Left lung (tissue), 10 donors: ENCODE measurements around the gene MAP1LC3B2. TPM values are rescaled to one million over a fixed set of nuclear protein-coding genes. Genes with fewer than 3 reads are reported as not detected.

Source experiments
- ATAC-seq: fragments of 200-7000 bp; cut with Tn5 transposase; one replicate; pipeline ENCODE4 v1.9.1; 2020; ENCODE audit warnings: moderate library complexity
- DNase-seq, 4 donors: peaks; one replicate each; pipeline ENCODE4 v3.0.0-alpha.2; 2013 to 2020
- H3K27ac ChIP-seq, 2 donors: fragments of 200-600 bp; sonication (generic) in 1 of 2; one replicate each; pipeline versions ENCODE4 v1.5.0 to v1.8.0; 2020 to 2021
- H3K27me3 ChIP-seq, 2 donors: fragments of 200-600 bp; sonication (generic) in 1 of 2; one replicate each; pipeline versions ENCODE4 v1.5.0 to v1.8.0; 2020 to 2021
- H3K36me3 ChIP-seq, 2 donors: fragments of 200-600 bp; sonication (generic) in 1 of 2; one replicate each; pipeline versions ENCODE4 v1.5.0 to v1.8.0; 2020 to 2021
- H3K4me1 ChIP-seq, 2 donors: fragments of 200-600 bp; one replicate each; pipeline ENCODE4 v1.8.0; 2021
- H3K4me3 ChIP-seq, 2 donors: fragments of 200-600 bp; sonication (generic) in 1 of 2; one replicate each; pipeline versions ENCODE4 v1.5.0 to v1.8.0; 2020 to 2021; ENCODE audit warnings: mild to moderate bottlenecking in 1 of 2
- H3K9me3 ChIP-seq, 2 donors: fragments of 200-600 bp; sonication (generic) in 1 of 2; one replicate each; pipeline versions ENCODE4 v1.5.0 to v1.8.0; 2020 to 2021
- intact Hi-C, 2 donors: fragments of 100-400 bp; cut with DNase I; formaldehyde crosslinking; loops; one replicate each; pipeline versions ENCODE4 v1.11.2 to v1.14.2; 2022
- polyA plus RNA-seq, 6 donors: library from polyadenylated mRNA; unstranded; fragments of 120-200 nt; gene quantifications; one replicate each; pipeline ENCODE4 v1.2.1, GENCODE V29; 2013; ENCODE audit not compliant: insufficient read length in 6 of 6
- total RNA-seq, 2 donors: library from RNA; stranded (reverse); fragmentation: NEBNext Ultra II Directional; extraction: Animal tissue kit (Norgen Biotek cat#: 25700); gene quantifications; one replicate each; pipeline ENCODE4 v1.2.1, GENCODE V29; 2021
- TF ChIP-seq, protein P1 (sequence below), 2 donors: fragments of 200-600 bp; sonication (generic) in 1 of 2; IDR thresholded peaks; one replicate each; pipeline versions ENCODE4 v1.5.0 to v1.8.0; 2021; ENCODE audit warnings: antibody characterized with exemption in 2 of 2
- donor health status: DM: no; HTN: yes; CAD: no.
- donor health status: DM: no; HTN: no; CAD: no.

The MAP1LC3B2 gene
- total and polyA plus RNA-seq, 8 donors: 1.5 to 10.5 (median 5.5) TPM; not detected in 1

DNA sequence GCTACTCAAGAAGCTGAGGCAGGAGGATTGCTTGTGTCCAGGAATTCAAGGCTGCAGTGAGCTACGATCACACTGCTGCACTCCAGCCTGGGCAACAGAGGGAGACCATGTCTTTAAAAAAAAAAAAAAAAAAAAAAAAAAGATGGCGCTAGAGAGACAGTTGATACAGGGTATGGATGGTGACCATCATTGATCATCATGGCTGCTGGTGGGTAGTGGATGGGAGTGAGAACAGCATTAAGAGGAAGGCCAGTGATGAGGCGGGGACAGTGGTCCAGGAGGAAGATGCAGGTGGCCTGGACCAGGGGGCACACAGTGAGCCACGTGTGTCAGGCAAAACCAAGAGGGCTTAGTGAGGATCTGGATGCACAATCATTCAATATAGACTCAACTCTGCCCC, 26.8 kb upstream of the MAP1LC3B2 start:
- no peak overlapping the region for H3K27ac ChIP-seq
- H3K9me3 ChIP-seq: no peaks in the 10 kb centered on the region
- no peaks in the 10 kb centered on the region for H3K36me3 ChIP-seq
- DNase-seq (no peak), ATAC-seq (no peak)
- intact Hi-C loops: no loop called here
- H3K4me1 ChIP-seq: peaks cover 0 to 30% of the 10 kb centered on the region in 2 donors
- H3K4me3 ChIP-seq: no peak overlapping the region
- H3K27me3 ChIP-seq: no peaks in the 10 kb centered on the region
- TF ChIP-seq, protein P1, sequence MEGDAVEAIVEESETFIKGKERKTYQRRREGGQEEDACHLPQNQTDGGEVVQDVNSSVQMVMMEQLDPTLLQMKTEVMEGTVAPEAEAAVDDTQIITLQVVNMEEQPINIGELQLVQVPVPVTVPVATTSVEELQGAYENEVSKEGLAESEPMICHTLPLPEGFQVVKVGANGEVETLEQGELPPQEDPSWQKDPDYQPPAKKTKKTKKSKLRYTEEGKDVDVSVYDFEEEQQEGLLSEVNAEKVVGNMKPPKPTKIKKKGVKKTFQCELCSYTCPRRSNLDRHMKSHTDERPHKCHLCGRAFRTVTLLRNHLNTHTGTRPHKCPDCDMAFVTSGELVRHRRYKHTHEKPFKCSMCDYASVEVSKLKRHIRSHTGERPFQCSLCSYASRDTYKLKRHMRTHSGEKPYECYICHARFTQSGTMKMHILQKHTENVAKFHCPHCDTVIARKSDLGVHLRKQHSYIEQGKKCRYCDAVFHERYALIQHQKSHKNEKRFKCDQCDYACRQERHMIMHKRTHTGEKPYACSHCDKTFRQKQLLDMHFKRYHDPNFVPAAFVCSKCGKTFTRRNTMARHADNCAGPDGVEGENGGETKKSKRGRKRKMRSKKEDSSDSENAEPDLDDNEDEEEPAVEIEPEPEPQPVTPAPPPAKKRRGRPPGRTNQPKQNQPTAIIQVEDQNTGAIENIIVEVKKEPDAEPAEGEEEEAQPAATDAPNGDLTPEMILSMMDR (IDR thresholded peaks at IDR 0.05): no peak

DNA sequence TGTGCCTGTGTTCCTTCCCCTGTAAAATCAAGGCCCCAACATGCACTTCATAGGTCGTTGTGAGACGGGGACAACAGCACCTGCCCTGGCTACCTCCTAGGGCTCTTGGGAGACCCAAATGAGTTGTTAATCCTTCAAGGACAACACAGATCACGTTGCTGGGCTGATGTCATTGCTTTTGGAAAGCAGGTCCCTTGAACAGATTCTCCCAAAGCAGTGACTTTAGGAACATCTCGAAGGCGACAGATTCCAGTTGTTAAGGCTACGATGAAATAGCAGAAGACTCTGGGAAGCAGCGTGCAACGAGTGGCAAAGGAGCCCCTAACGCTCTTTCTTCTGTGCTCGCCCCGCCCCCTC, 26.2 kb upstream of the MAP1LC3B2 start:
- Histone ChIP-seq H3K9me3 (no peaks in the 10 kb centered on the region), H3K4me1 (peaks cover 0 to 36% of the 10 kb centered on the region in 2 donors), H3K4me3 (peak overlapping the region in 1 of 2 donors; percentile 48), H3K27me3 (no peaks in the 10 kb centered on the region), H3K27ac (no peak overlapping the region), H3K36me3 (no peaks in the 10 kb centered on the region)
- TF ChIP-seq, protein P1 (IDR thresholded peaks at IDR 0.05): no peak
- no peak for DNase-seq
- ATAC-seq: peak; percentile 5
- intact Hi-C loops: no loop called here

DNA sequence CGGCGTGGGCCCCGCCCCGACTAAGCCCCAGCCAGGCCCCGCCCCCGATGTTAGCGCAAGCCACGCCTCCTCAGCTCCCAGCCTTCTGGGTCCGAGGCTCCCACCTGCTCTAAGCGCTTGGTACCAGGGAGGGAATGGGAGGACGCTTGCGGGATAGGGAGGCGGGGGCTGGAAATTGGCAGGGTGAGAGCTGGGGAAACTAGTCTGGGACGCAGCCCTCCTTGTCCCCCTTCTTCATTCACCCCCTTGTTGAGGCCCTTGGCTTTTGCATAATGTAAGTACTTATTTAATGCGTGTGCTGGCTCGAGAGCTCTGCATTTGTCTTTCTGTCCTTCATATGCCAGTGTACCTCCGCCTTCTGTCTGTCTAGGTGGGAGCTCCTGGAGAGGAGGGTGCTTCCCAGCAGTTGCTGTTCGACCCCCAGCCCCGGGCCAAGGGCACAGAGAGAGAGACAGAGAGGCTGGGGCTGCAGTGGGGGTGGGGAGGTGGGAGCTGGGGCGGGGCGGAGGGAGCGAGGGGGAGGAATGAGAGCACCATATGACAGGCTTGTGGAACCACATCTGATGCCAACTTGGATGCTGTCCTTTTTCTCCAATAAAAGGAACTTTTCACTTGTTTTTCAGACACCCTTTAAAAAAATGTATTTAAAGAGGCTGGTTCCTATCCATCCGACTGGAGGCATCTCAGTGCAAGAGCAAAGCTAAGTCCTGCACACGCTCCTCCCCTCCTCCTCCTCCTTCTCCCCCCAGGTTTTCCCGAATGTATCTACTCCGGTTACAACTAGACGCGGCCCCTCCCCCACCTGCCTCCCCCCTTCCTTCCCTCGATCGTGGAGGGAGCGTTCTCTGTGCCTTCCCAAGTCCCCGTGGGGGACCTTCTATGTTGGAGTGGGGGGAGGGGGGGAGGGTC, 25.6 kb upstream of the MAP1LC3B2 start:
- peak overlapping the region in 1 of 2 donors; percentile 28 for H3K27ac ChIP-seq
- peaks cover 0 to 42% of the 10 kb centered on the region in 2 donors for H3K4me1 ChIP-seq
- intact Hi-C loops: no loop called here
- H3K4me3 ChIP-seq: peak overlapping the region; percentile 35 to 48
- TF ChIP-seq, protein P1 (IDR thresholded peaks at IDR 0.05): no peak
- no peaks in the 10 kb centered on the region for H3K27me3 ChIP-seq
- peak; percentile 93 for ATAC-seq
- H3K9me3 ChIP-seq: no peaks in the 10 kb centered on the region
- DNase-seq: peak; percentile 65 to 95 (median 84)
- H3K36me3 ChIP-seq: no peaks in the 10 kb centered on the region

DNA sequence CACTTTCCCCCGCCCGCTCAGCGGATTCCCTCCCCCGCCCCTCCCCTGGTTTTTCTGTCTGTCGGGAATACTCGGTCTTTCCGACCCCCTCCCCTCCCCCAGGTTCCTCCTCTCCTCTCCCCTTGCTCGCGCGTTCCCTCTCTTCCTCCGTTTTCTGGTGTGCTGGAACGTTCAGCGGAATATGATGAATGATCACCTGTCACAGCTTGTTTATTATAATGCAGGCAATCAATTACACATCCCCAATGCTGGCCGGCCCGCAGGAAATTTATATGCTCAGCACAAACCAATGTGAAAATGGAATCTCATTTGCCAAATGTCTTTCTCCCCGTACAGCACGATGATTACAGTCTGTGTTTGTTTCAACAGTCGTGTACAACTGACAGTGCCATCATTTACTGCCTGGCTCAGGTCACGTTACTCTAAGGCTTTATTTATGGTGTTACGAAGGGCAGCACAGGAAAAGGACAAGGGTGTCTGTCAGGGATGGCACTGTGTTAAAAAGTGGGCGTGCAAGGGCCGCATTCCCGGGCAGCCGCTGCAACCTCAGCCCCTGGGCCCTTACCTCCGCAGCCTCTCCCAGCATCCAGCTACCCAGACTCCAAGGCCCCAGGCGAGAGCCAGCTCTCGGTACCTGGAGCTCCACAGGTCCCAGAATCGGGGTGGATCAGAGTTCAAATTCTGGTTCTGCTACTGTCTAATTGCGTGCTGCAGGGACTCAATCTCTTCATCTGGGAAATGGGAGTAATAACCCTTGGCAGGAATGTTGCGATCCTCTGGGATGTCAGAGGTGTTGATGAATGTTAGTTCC, 24.7 kb upstream of the MAP1LC3B2 start:
- TF ChIP-seq, protein P1 (IDR thresholded peaks at IDR 0.05): no peak
- ATAC-seq (peak; percentile 3), DNase-seq (peak in 2 of 4 donors; percentile 40 to 45)
- Histone ChIP-seq H3K27me3 (no peaks in the 10 kb centered on the region), H3K36me3 (no peaks in the 10 kb centered on the region), H3K9me3 (no peaks in the 10 kb centered on the region), H3K4me1 (peaks cover 2 to 51% of the 10 kb centered on the region in 2 donors), H3K27ac (no peak overlapping the region), H3K4me3 (peak overlapping the region; percentile 35 to 48)
- intact Hi-C loops: no loop called here

DNA sequence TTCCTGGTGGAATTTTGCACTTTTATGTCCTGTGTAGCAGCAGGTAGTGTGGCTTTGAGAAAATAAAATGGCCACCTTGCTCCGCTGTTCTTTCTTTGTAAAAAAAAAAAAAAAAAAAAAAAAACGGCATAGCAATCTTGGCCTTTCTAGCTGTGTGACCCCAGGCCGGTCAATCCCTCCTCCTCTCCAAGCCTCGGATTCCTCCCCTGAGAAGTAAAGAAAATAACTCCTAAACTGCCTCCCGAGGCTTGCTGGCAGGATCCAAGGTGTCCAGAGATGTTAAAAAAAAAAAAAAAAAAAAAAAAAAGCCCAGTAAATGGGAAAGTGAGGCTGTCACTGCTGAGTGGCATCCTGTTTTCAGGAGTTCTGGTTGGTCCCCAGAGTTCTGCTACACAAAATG, 23.9 kb upstream of the MAP1LC3B2 start:
- Histone ChIP-seq H3K4me3 (no peak overlapping the region), H3K36me3 (no peaks in the 10 kb centered on the region), H3K9me3 (no peaks in the 10 kb centered on the region), H3K27me3 (no peaks in the 10 kb centered on the region), H3K4me1 (peaks cover 9 to 58% of the 10 kb centered on the region in 2 donors), H3K27ac (no peak overlapping the region)
- DNase-seq: no peak
- TF ChIP-seq, protein P1 (IDR thresholded peaks at IDR 0.05): no peak
- intact Hi-C loops: no loop called here
- ATAC-seq: no peak
